Measurements from ENCODE around the gene SUPT20HL1.
"Not testable (repeated sequence)": the region's sequence is repeated elsewhere in the genome, so short reads cannot be mapped to it uniquely, and the experiment has no call there.

The SUPT20HL1 gene

DNA sequence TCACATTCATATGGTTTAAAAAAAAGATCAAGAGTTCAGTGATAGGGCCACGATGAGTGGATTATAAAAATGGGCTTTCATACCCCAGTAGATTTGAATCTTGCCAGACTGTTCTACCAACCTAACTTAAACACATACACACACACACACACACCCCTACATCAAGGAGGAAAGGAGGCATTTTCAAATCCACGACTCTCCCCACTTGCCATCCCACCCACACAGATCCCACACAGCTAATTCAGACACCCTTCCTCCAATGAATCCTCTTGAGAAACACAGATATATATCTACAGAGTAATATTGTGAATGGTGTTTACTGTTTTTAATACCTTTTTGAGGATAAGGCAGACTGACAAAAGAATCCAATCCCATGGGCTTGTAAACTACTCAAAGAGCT is 16.8 kb downstream of the SUPT20HL1 start:
- no peaks in the 10 kb centered on the region for H3K9me3 ChIP-seq
- H3K36me3 ChIP-seq = no peaks in the 10 kb centered on the region
- H3K27ac ChIP-seq = no peak overlapping the region
- TF ChIP-seq, protein P1, sequence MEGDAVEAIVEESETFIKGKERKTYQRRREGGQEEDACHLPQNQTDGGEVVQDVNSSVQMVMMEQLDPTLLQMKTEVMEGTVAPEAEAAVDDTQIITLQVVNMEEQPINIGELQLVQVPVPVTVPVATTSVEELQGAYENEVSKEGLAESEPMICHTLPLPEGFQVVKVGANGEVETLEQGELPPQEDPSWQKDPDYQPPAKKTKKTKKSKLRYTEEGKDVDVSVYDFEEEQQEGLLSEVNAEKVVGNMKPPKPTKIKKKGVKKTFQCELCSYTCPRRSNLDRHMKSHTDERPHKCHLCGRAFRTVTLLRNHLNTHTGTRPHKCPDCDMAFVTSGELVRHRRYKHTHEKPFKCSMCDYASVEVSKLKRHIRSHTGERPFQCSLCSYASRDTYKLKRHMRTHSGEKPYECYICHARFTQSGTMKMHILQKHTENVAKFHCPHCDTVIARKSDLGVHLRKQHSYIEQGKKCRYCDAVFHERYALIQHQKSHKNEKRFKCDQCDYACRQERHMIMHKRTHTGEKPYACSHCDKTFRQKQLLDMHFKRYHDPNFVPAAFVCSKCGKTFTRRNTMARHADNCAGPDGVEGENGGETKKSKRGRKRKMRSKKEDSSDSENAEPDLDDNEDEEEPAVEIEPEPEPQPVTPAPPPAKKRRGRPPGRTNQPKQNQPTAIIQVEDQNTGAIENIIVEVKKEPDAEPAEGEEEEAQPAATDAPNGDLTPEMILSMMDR (IDR thresholded peaks at IDR 0.05) = no peak
- no peaks in the 10 kb centered on the region for H3K27me3 ChIP-seq
- intact Hi-C loops (cut with DNase I; ENCODE audit: low total_unique reads) = no loop called here
- DNase-seq = no peak
- no peaks in the 10 kb centered on the region for H3K4me1 ChIP-seq
- no peak overlapping the region for H3K4me3 ChIP-seq

DNA sequence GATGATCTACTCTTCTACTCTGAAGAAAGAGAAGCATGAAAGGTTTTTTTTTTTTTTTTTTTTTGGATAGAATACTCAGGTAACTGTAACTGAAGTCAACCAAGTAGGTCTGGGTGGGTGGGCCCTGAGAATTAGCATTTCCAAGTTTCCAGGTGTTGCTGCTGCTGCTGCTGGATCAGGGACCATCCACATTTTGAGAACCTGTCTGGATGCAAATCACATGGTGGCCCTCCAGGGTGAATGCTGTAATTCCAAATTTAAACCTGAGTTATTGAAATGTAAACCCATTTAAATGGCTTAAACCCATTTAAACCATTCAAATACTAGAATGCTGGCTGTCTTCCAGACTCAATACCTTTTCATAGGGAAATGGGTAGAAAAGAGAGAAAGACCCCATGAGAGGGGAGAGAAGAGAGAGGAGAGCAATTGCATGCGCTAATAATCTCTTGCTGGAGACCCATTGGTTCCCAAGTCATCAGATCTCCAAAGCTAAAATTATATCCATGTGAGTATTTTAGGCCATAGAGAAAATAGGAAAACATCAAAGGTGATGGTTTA is 17.6 kb downstream of the SUPT20HL1 start:
- no peak for DNase-seq
- no peak overlapping the region for H3K4me3 ChIP-seq
- no peak overlapping the region for H3K27ac ChIP-seq
- no peaks in the 10 kb centered on the region for H3K36me3 ChIP-seq
- intact Hi-C loops (cut with DNase I; ENCODE audit: low total_unique reads) = no loop called here
- TF ChIP-seq, protein P1 (IDR thresholded peaks at IDR 0.05) = no peak
- H3K27me3 ChIP-seq = no peaks in the 10 kb centered on the region
- no peaks in the 10 kb centered on the region for H3K9me3 ChIP-seq
- no peaks in the 10 kb centered on the region for H3K4me1 ChIP-seq

DNA sequence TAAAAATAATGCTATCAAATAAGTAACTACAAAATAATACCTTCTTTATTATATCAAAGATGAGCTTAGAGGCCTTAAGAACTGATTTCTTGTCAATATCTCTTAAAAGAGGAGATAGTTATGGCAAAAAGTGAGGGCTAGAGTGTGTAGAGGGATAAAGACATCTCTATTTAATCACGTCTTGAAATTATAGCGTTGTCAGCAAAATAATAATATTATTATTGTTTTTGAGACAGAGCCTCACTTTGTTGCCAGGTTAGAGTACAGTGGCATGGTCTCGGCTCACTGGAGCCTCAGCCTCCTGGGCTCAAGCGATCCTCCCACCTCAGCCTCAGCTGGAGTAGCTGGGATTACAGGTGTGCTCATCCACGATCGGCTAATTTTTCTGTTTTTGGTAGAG is 18.3 kb downstream of the SUPT20HL1 start:
- H3K27me3 ChIP-seq = no peaks in the 10 kb centered on the region
- intact Hi-C loops (cut with DNase I; ENCODE audit: low total_unique reads) = no loop called here
- H3K4me1 ChIP-seq = no peaks in the 10 kb centered on the region
- no peaks in the 10 kb centered on the region for H3K36me3 ChIP-seq
- no peak overlapping the region for H3K4me3 ChIP-seq
- H3K9me3 ChIP-seq = no peaks in the 10 kb centered on the region
- TF ChIP-seq, protein P1 (IDR thresholded peaks at IDR 0.05) = no peak
- no peak overlapping the region for H3K27ac ChIP-seq
- no peak for DNase-seq

DNA sequence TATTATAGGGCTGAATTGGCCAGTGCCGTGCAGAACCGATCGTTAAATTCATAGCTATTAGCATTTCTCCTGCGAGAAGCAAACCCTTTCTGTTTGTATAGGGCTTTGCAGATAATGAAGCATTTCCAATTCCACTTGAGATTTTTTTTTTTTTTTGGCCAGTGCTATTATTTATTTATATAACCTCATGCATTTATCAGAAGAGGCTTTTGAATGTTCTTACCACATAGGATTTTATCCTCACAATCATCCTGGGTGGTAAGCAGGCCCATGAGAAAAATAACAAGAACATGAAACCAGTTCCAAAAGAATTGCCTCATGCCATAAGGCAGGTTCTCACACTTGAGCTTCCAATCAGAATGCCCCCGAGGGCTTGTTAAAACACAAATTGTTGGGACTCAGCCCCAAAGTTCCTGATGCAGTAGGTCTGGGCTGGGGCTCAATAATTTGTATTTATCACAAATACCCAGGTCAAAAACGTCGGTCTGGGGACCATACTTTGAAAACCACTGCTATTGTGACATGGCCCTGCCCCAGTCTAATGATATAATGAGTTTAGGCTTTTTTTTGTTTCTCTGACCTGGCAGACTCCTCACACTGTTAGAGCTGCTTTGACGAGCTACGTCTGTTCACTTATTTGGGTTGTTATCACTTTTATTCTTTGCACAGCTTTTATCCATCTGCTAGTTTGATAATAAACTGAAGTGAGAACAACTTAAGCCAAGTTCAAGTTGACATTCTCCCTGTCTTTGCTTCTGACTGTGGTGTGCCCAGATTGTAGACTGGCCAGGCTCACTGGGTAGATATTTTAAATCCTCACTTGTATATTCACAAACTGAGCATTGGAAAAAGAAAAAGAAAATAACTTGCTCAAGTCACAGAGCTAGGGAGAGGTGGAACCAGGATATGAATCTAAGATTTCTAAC is 20.1 kb downstream of the SUPT20HL1 start:
- intact Hi-C loops (cut with DNase I; ENCODE audit: low total_unique reads) = no loop called here
- DNase-seq = no peak
- Histone ChIP-seq H3K27me3 (no peaks in the 10 kb centered on the region), H3K4me3 (no peak overlapping the region), H3K9me3 (no peaks in the 10 kb centered on the region), H3K27ac (no peak overlapping the region), H3K36me3 (no peaks in the 10 kb centered on the region), H3K4me1 (no peaks in the 10 kb centered on the region)
- TF ChIP-seq, protein P1 (IDR thresholded peaks at IDR 0.05) = no peak

DNA sequence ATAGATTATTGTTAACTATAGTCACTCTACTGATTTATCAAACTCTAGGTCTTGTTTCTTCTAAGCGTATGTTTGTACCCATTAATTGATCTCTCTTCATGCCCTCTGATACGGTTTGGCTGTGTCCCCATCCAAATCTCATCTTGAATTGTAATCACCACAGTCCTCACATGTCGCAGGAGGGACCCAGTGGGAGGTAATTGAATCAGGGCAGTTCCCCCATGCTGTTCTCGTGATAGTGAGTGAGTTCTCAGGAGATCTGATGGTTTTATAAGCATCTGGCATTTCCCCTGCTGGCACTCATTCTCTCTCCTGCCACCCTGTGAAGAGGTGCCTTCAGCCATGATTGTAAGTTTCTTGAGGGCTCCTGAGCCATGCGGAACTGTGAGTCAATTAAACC is 21.9 kb downstream of the SUPT20HL1 start:
- H3K9me3 ChIP-seq; DNase-seq; intact Hi-C loops (cut with DNase I; ENCODE audit: low total_unique reads); H3K27me3 ChIP-seq; H3K36me3 ChIP-seq; H3K4me3 ChIP-seq; H3K4me1 ChIP-seq; H3K27ac ChIP-seq: not testable (repeated sequence)

DNA sequence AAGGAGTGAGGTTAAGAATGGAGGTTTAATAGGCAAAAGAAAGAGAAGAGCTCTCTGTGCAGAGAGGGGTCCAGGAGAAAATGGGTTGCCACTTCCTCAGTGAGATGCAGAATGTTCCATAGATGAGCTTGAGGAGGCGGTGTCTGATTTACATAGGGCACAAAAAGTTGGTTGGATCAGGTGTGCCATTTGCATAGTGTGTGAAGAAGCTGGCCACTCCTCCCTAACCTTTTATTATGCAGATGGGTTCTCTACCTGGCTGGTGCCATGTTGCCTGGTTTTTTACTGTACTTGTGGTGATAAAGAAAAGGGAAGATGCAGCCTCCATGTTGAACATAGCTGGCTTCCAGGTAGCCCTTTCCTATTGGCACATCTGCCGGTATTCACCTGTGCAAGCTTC is 27.3 kb downstream of the SUPT20HL1 start:
- no peaks in the 10 kb centered on the region for H3K36me3 ChIP-seq
- no peaks in the 10 kb centered on the region for H3K9me3 ChIP-seq
- intact Hi-C loops (cut with DNase I; ENCODE audit: low total_unique reads) = no loop called here

More for the DNA sequence above, 27.3 kb downstream of the SUPT20HL1 start:
- no peaks in the 10 kb centered on the region for H3K4me1 ChIP-seq
- no peak overlapping the region for H3K27ac ChIP-seq
- no peak overlapping the region for H3K4me3 ChIP-seq
- TF ChIP-seq, protein P1 (IDR thresholded peaks at IDR 0.05) = no peak
- H3K27me3 ChIP-seq = no peaks in the 10 kb centered on the region
- DNase-seq = no peak
